22Rv1 (cell line): ENCODE results near the gene SEPTIN3.

Experiments
- H3K27ac ChIP-seq: fragments of 450-650 bp; 2 replicates; pipeline ENCODE4 v1.5.1; 2017
- ZFX ChIP-seq: fragments of 450-650 bp; IDR thresholded peaks from 2 replicates; pipeline ENCODE4 v1.6.1; 2017; ENCODE audit warnings: antibody characterized with exemption, borderline replicate concordance
- TF ChIP-seq, protein P1 (sequence below): fragments of 450-650 bp; IDR thresholded peaks from 2 replicates; pipeline ENCODE4 v1.5.1; 2017; ENCODE audit warnings: mild to moderate bottlenecking

Gene SEPTIN3

DNA sequence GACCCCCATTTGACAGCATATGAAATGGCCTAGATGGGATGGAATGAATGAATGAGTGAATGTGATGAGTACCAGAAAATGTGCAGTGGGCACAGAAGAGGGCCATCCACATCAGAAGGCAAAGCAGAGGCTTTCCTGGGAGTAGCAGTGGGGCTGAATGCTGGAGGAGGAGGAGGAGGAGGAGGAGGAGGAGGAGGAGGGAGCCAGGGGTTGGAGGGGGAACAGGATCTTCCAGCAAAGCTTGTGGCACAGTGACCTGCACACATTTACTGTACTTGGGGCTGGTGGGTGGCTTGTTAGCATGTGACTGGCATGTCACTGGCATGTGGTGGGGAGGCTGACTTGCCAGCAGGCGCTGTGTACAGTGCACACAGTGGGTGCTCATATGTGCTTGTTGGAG lies 9.5 kb downstream of the SEPTIN3 start:
- no peak overlapping the region for H3K27ac ChIP-seq
- TF ChIP-seq, protein P1, sequence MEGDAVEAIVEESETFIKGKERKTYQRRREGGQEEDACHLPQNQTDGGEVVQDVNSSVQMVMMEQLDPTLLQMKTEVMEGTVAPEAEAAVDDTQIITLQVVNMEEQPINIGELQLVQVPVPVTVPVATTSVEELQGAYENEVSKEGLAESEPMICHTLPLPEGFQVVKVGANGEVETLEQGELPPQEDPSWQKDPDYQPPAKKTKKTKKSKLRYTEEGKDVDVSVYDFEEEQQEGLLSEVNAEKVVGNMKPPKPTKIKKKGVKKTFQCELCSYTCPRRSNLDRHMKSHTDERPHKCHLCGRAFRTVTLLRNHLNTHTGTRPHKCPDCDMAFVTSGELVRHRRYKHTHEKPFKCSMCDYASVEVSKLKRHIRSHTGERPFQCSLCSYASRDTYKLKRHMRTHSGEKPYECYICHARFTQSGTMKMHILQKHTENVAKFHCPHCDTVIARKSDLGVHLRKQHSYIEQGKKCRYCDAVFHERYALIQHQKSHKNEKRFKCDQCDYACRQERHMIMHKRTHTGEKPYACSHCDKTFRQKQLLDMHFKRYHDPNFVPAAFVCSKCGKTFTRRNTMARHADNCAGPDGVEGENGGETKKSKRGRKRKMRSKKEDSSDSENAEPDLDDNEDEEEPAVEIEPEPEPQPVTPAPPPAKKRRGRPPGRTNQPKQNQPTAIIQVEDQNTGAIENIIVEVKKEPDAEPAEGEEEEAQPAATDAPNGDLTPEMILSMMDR, result no peak
- no peak for TF ChIP-seq ZFX

DNA sequence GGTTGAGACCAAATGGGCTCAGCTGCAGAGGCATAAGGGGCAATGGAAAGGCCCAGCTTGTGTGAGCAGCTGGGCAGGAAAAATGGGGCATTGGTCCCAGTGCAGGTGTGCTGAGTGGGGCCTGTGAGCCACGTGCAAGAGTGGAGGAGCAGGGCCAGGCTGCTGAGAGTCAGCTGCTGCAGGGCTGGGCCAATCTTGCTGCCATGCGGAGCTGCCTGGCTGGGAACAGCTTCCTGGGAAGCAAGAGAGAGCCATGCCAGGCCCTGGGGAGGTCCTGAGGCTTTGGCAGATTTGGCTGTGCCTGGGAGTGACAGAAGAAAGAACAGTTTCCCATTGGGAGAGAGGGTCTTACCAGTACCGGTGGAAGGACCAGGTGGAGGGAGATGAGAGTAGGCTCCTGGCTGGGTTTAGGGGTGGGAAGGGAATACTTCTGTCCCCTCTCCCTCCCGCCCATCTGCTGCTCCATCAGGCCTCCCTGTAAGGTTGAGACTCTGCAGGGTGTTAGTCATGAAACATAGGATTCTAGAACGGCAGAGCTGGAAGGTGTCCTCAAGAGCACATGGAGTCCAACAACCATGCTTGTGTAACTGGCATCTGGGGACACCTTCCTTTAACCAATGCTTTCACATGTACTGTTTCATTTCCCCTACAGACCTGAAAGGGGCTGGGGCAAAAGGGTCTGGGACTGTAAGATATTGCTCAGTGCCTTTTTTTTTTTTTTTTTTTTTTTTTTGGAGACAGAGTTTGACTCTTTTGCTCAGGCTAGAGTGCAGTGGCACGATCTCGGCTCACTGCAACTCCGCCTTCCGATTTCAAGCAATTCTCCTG lies 10.4 kb downstream of the SEPTIN3 start:
- no peak overlapping the region for H3K27ac ChIP-seq
- no peak for TF ChIP-seq ZFX
- TF ChIP-seq, protein P1, result no peak

DNA sequence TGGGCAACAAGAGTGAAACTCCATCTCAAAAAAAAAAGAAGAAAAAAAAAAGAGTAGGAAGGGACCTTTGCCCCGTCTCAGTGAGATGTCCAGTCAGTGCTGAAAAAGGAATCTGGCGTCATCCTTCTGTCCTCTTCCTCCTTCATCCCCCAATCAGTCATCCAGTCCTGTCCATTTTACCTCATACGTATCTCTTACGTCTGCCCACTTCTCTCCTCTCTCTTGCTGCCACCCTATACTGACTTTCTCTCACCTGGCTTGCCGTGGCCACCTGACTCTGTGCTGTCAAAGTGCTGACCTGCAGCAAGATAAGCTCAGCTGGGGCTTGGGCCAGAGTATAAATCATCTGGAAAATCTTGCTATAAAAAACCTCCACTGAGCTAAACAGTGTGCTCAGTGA lies 13.6 kb downstream of the SEPTIN3 start:
- TF ChIP-seq, protein P1, result no peak
- no peak for TF ChIP-seq ZFX
- no peak overlapping the region for H3K27ac ChIP-seq

DNA sequence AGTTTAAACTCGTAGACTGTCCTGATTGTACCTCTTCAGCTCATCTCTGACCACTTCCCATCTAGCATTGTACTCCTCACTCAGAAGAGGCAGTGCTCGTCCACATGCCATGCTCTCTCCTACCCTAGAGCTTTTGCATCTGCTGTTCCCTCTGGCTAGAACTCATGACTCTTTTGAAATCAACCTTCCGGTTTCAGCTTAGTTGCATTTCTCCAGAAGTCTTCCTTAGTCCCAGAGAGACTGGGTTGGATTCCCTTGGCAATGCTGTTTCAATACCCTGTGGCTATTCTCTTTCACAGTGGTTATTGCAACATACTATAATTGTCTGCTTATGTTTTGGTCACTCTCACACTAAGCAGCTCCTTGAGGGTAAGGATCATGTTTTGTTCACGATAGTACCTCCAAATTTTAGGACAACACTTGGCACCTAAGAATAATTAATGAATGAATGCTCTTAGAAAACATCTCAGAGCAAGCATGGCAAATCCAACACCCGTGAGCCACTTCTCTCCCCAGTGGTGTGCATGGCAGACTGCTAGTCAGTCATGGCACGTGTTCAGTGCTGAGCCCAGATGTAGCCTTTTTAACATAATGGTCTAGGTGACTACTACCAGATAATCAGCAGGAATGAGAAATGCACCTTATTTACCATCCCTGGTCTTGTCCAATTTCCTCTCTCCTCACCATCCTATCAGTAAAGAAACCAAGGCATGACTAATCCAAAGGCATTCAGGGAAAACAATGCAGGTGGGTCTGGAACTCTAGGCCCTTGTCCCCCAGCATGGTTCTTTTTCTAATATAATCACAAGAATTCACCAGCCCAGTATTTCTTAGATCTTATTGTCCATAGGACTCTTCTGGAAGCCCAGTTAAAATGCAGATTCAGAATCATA lies 14.5 kb downstream of the SEPTIN3 start:
- TF ChIP-seq, protein P1, result no peak
- TF ChIP-seq ZFX, result no peak
- no peak overlapping the region for H3K27ac ChIP-seq

DNA sequence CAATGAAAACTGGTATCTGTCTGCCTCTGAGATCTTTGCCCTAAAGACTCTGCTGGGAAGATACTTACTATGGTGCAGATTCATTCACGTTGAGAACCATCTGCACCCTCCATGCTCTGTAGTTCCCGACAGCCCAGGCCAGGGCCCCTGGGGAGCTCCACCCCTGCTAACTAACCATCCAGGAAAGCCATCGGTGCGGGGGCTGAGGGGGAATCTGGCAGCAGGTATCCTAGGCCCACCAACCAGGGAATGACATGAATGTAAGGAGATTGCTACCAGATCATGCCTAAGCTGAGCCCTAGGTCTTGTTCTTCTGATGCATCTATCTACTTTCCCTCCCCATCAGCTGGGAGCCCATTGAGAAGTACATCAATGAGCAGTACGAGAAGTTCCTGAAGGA lies 18.0 kb downstream of the SEPTIN3 start:
- no peak for TF ChIP-seq ZFX
- TF ChIP-seq, protein P1, result no peak
- no peak overlapping the region for H3K27ac ChIP-seq

DNA sequence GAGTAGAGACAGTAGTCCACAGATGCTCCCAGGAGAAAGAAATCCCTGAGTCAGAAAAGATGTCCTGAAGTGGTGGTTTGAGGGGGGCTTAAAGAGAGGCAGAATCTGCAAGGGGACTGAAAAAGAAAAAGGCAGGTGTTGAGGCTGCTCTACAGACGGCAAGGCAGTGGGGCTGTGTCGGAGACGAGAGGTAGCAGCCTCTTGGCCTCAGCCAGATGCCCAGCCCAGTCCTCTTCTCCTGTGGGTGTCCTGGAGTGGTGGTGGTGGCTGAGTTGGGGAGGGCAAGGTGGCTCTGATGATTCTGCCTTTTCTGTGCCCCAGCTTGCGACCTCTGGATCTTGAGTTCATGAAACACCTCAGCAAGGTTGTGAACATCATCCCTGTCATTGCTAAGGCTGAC lies 20.0 kb downstream of the SEPTIN3 start:
- TF ChIP-seq, protein P1, result no peak
- TF ChIP-seq ZFX, result no peak
- H3K27ac ChIP-seq, result no peak overlapping the region
